HT1080 (cell line): ENCODE data around the gene UTP11. TPM values are rescaled to one million over a fixed set of nuclear protein-coding genes. Genes with fewer than 3 reads are reported as not detected.

Source experiments
- DNase-seq: peaks from one replicate; pipeline ENCODE4 v3.0.0-alpha.2; 2015; ENCODE audit warnings: low read depth
- small RNA-seq: library from RNA; depleted of rRNA; stranded (forward); fragments of <200 nt; gene quantifications from one replicate; pipeline ENCODE3, GENCODE V24; 2014
- total RNA-seq: library from RNA; depleted of rRNA; stranded (reverse); fragments of >200 nt; shearing (Covaris generic); gene quantifications from 2 replicates; pipeline ENCODE4 v1.2.3, GENCODE V29; 2014; rRNA removed

Gene UTP11
- total RNA-seq, 1 experiment from 2014 or later: 115 TPM

DNA sequence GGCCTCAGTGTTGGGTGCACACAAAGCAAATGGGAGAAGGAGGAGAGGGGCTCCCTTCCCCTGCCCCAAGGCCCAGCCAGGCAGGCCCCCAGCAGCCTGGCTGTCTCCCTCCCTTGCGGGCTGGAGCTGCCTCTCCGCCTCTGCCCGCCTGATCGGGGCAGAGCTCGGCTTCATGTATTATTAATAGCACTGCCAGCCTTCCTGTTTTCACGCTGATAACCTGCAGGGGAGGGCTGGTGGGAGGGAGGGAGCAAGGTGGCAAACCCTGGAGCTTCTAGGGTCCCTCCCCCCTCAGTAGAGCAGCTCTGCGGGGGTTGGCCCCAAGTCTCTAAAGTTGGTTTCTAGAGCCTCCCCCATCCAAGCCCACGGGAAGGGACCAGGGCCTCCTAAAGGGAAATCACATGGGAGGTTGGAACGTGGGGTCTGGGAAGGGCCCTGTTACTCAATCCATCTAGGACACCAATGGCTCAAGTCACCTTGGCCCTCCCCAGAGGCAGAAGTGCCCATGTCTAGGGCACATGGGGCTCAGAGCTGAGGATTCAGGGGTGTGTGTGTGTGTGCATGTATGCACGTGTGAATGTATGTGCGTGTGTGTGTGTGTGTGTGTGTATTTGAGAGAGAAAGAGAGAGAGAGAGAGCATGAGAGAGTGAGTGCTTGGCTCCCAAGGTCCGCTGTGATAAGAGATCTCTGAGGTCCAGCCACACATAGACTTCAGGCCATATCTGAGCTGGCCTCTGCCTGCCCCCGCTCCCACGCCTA is 55.9 kb downstream of the UTP11 start:
- no peak for DNase-seq

DNA sequence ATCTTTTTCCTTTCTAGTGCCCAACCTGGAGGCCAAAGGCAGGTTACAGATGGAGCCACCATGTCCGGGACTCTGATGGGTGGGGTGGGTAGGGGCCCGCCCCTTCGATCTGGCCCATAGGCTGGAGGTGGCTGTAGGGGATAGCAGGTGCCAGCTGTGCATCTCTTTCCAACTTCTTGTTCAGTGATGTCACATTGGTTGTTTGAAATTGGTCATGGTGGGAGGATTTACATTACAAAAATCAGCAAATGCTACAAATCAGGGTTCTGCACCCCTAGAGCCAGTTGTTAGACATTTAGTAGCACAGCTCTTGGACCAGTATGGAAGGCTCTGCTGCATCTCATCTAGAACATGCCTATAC is 56.4 kb downstream of the UTP11 start:
- DNase-seq: no peak

DNA sequence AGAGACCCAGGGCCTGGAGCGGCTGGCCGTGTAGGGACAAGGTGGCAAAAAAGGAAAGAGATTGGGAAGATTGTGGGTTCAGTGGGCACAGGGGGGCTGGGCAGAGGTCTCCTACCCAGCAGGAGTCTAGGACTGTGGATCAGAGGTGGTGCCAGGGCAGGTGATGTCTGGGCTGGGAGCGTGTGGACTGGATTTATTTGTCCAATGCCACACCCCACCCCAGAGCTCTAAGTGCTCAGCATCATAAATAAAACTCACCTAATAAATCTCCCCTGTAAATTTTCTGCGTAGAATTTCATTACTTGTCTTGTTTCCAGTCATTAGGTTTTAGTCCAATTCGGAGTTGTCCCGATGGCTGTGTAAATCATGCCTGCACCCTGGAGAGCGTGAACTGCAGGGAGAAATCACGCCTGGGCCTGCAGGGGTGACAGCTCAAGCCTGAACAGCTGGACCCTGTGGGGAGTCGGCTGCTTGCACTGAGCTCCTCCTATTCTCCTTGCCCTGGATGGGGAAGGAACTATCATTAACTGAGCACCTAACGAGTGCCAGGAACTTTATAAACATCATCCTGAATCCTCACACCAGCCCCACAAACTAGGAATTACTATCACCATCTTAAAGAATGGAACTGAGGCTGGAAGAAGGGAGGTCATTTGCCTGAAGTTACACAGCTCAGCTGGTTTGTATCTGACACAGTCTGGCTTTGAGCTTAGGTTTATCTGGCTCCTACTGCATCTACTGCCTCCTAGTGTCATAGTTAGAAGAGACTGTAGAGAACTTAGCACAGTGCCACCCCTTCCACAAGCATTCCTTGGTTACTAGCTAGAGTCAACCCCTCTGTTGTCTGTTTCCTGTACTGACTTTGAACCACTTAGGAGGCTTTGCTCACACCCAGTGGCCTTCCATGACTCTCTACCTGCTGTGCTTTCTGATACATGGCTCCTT is 59.0 kb downstream of the UTP11 start:
- peak; percentile 63 for DNase-seq

DNA sequence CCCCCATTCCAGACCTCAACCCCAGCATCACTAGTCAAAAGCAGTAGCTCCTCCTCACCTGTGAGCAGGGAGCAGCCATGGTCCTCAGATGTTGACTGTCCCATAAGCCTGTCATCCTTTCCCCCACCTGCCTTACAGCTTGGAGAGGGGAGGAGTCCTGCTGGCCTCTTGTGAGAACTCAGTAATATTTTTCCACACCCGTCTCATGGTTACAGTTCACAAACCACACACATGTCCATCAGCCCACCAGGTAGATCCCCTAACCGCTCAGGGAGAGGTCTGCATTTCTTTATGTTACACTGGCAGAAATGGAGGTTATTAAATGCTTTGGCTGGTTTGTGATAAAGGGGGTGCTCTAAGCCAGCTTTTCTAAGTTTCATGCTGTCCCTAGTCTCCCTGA is 60.3 kb downstream of the UTP11 start:
- DNase-seq: no peak

DNA sequence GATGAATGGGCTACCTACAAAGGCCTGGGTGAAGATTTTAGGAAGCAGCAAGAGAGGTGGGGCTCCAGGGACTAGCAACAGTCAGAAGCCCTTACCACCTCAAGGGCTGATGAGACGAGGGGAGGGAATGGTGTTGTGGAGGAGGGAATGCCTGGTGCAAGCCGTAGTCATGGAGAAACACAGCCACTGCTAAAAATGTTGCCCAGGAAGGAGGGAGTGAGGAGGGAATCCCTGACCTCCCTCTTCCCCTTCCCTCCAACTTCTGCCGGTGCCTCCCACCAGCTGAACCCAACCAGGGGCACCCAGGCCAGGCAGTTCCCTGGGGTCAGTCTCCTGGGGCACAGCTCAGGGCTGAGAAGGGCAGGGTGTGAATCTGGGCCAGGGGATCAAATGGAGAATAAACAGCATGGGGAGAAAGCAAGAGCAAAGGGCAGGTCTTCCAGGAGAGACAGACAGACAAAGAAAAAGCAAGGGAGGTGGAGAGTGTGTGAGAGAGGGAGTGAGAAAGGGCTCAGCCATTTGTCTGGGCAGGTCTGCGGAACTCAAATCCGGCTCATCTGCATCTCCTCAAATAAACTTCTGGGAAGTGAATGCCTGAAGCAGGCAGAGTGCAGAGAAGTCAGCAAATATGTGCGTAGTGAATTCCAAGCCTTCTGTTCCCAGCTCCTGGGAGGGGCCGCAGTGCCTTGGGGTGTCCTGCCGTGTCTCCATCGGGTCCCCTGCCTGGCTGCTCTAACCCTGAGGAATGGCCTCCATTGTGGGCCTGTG is 61.2 kb downstream of the UTP11 start:
- DNase-seq: no peak

DNA sequence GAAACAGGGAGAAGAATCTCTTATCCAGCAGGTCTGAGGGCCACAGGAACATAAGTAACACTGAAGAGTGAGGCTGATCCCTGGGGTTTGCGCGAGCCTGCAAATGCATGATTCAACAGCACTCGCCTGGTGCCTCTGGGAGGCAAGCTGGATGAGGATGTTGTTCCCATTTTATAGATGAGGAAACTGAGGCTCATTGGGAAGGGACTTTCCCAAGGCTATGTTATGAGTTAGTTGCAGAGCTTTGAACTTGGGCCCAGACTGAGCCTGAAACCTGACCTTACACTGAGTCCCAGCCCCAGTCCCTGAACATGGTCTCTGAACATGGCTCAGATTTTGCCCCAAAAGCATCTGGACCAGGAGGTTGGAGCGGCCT is 61.8 kb downstream of the UTP11 start:
- DNase-seq: no peak

Small RNA genes within 50 kb of the gene (small RNA-seq; reads per million reads assigned to genes)
- not detected for gene RNU6-510P

Other genes with a start within 250 kb of the UTP11 start
- 0.06 TPM in 1 of 2 replicates, not detected in the other for gene EPHA10, start 247.6 kb upstream of the UTP11 start, total RNA-seq
- 18.6 and 21.6 TPM in 2 replicates for gene MANEAL, start 218.9 kb upstream of the UTP11 start, total RNA-seq
- gene C1orf122, start 204.9 kb upstream of the UTP11 start, total RNA-seq: 70.7 and 79.1 TPM in 2 replicates
- gene YRDC, start 204.5 kb upstream of the UTP11 start, total RNA-seq: 65.5 and 67.4 TPM in 2 replicates
- gene MTF1, start 153.1 kb upstream of the UTP11 start, total RNA-seq: 2.4 and 3.1 TPM in 2 replicates
- 18.1 and 21.8 TPM in 2 replicates for gene INPP5B, start 65.7 kb upstream of the UTP11 start, total RNA-seq
- 139 and 142 TPM in 2 replicates for gene SF3A3, start 22.7 kb upstream of the UTP11 start, total RNA-seq
- gene FHL3, start 7.2 kb upstream of the UTP11 start, total RNA-seq: 21.6 and 36.0 TPM in 2 replicates
- gene POU3F1, start 34.1 kb downstream of the UTP11 start, total RNA-seq: not detected in 2 replicates